Neural crest cell (in vitro differentiated cells): ENCODE measurements around the gene PTCHD1. TPM values are rescaled to one million over a fixed set of nuclear protein-coding genes. Genes with fewer than 3 reads are reported as not detected.
A peak's percentile ranks its signal among the peaks of the same experiment; 100 is the strongest.

Experiments used
- DNase-seq: peaks from one replicate; pipeline ENCODE4 v3.0.0; 2021; ENCODE audit warnings: low read depth, mixed read lengths, low spot score
- H3K27ac Mint-ChIP-seq: one replicate; pipeline ENCODE4 v1.8.0; 2021; ENCODE audit warnings: mild to moderate bottlenecking, mixed read lengths; ENCODE audit not compliant: unreplicated experiment
- H3K27me3 Mint-ChIP-seq: 2 replicates; pipeline ENCODE4 v1.8.0; 2021; ENCODE audit warnings: low read depth, mild to moderate bottlenecking, mixed read lengths
- H3K36me3 Mint-ChIP-seq: 2 replicates; pipeline ENCODE4 v1.8.0; 2021; ENCODE audit warnings: low read depth, mild to moderate bottlenecking, mixed read lengths
- H3K4me1 Mint-ChIP-seq: 2 replicates; pipeline ENCODE4 v1.8.0; 2021; ENCODE audit warnings: mixed read lengths
- H3K4me3 Mint-ChIP-seq: one replicate; pipeline ENCODE4 v1.8.0; 2021; ENCODE audit warnings: mild to moderate bottlenecking, mixed read lengths
- H3K9me3 Mint-ChIP-seq: 2 replicates; pipeline ENCODE4 v1.8.0; 2021; ENCODE audit warnings: mixed read lengths
- CTCF ChIP-seq: fragments of 200-600 bp; sonication (generic); conservative IDR thresholded peaks from 2 replicates; pipeline ENCODE4 v1.5.0; 2021; ENCODE audit warnings: antibody characterized with exemption, mild to moderate bottlenecking
- total RNA-seq: library from RNA; stranded (reverse); gene quantifications from 2 replicates; pipeline ENCODE4 v1.2.1, GENCODE V29; 2021

The PTCHD1 gene
- total RNA-seq, 1 donor from 2014 or later, result 0.23 TPM

- no peak for TF ChIP-seq CTCF
- H3K27ac Mint-ChIP-seq, result no peak overlapping the region
- H3K4me1 Mint-ChIP-seq, result no peaks in the 10 kb centered on the region
- H3K4me3 Mint-ChIP-seq, result no peak overlapping the region
- DNase-seq, result no peak
- H3K27me3 Mint-ChIP-seq, result no peaks in the 10 kb centered on the region
- no peaks in the 10 kb centered on the region for H3K36me3 Mint-ChIP-seq
- peaks cover 3% of the 10 kb centered on the region for H3K9me3 Mint-ChIP-seq
Observed at GRCh38 chrX:23435575-23435974, 100.9 kb downstream of the PTCHD1 start.

GRCh38 chrX:23436875-23437274 lies 102.2 kb downstream of the PTCHD1 start:
- Mint-ChIP-seq H3K4me3 (no peak overlapping the region), H3K27me3 (peaks cover 3% of the 10 kb centered on the region), H3K27ac (no peak overlapping the region), H3K36me3 (no peaks in the 10 kb centered on the region), H3K9me3 (peaks cover 6% of the 10 kb centered on the region), H3K4me1 (no peaks in the 10 kb centered on the region)
- DNase-seq, result no peak
- no peak for TF ChIP-seq CTCF

GRCh38 chrX:23451266-23451665 lies 116.6 kb downstream of the PTCHD1 start:
- H3K9me3 Mint-ChIP-seq, result no peaks in the 10 kb centered on the region
- peaks cover 3% of the 10 kb centered on the region for H3K27me3 Mint-ChIP-seq
- H3K27ac Mint-ChIP-seq, result no peak overlapping the region
- TF ChIP-seq CTCF, result peak; percentile 41
- no peak overlapping the region for H3K4me3 Mint-ChIP-seq
- no peaks in the 10 kb centered on the region for H3K36me3 Mint-ChIP-seq
- no peaks in the 10 kb centered on the region for H3K4me1 Mint-ChIP-seq
- no peak for DNase-seq
